Measurements from ENCODE around the gene TNFAIP8L1.

TNFAIP8L1 gene

DNA sequence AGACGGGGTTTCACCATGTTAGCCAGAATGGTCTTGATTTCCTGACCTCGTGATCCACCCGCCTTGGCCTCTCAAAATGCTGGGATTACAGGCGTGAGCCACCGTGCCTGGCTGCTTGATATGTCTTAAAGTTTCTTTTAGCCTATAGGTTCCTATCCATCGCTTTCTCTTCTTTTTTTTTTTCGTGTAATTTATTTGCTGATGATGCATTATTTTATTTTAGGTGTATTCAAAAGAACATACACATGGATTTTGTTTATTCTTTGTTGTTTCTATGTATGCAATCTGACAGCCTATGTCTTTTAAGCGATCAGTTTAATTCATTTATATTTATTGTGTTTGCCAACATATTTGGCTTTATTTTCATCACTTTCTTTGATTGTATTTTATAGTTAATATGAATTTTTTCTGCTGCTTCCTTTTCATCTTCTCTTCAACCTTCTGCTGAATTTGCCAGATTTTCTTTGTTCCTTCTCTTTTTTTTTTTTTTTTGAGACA, 26.0 kb upstream of the TNFAIP8L1 start:
- DNase-seq: no peak

DNA sequence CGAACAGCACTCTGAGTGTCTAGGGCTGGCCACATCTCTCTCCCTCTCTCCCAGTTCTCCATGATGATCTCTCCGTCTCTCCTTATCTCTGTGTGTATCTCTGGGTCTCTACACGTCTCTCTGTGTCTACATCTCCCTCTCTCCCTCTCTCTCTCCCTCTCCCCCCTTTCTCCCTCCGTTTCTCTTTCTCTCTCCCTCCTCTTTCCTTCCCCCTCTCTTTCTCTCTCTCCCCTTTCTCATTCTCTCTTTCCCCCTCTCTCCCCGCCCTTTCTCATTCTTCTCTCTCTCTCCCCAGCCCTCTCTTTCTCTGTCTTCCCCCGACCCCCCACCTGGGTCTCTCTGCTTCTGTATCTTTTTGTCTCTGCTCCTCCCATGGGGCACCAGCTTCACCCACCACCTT, 21.3 kb upstream of the TNFAIP8L1 start:
- DNase-seq: no peak

DNA sequence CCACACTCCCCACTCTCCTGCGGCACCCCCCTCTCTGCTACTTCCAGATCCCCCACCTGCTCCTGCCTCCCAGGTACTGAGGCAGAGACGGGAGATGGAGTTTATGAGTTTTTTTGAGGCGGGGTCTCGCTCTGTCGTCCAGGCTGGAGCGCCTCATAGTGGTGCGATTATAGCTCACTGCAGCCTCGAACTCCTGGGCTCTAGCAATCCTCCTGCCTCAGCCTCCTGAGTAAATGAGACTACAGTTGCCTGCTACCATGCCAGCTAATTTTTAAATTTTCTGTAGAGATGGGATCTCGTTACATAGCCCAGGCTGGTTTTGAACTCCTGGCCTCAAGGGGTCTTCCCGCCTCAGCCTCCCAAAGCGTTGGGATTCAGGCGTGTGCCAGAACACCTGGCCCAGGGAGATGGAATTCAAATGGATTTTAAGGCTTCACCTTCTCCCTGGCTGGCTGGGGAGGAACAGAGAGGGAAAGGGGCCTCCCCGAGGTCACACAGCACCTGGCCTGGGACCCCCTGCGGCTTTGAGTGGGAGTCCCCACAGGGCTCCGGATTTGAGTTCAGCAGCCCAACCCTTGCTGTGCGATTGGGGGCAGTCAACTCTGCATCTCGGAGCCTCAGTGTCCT, 19.5 kb upstream of the TNFAIP8L1 start:
- no peak for DNase-seq

DNA sequence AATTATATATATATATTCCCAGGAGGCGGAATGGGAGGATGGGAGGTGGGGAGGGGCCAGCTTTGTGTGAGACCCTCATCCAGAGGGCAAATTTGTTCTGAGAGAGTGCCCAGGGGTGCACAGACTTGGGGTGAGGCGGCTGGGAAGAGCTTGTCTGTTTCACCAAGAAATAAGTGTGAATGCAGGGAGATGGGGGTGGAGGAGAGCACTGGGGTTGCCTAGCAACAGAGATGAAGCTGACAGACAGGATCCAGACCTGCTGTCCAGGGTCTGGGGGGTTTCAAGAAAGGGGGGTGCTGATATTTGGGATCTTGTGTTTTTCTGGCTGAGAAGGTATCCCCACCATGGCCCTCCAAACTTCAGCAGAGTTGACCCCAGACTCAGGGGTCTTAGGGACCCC, 18.6 kb upstream of the TNFAIP8L1 start:
- DNase-seq: no peak

DNA sequence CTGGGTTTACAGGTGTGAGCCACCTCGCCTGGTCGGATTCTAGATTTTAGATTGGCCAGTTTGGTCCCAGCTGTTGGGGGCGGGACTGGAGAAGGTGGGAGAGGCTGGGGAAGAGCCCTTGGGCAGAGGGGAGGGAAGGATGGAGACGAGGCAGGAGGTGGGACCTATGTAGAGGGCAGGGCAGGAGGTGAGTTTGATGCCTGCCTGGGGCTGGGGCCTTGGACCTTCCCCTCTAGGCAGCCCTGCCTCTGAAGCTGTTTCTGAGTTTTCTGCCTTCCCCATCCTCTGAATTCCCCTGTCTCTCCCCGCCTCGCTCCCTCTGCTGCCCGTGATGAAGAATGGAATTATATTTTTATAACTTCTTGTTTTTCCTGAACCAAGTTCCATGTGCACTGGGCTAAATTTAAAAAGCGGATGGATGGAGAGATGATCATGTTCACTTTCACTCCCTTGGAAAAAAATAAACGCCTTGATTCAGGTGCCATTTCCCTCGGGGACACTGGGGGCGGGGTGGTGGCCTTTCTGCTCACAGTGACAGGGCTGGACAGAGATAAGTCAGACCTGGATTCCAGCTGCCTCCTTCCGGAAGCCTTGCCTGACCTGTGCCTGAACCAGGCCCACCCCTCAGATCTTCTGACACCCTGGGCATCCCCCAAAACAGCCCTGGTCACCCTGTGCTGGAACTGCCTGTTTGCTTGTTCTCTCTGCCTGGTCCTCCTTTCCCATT, 16.5 kb upstream of the TNFAIP8L1 start:
- no peak for DNase-seq

DNA sequence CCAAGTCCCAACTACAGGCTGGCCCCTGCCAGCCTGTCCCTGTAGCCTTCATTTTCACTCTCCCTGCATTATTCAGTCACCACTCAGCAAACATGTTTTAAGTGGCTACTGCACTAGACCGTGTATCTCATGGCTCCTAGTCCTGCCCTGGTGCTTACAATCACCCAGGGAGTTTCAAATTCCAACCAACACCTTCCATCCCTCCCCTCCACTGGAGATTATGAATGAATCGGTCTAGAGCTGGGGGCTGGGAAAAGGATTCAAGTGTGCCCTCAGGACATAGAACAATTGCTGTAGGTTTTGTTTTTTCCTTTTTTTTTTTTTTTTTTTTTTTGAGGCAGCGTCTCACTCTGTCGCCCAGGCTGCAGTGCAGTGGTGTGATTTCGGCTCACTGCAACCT, 15.0 kb upstream of the TNFAIP8L1 start:
- no peak for DNase-seq

DNA sequence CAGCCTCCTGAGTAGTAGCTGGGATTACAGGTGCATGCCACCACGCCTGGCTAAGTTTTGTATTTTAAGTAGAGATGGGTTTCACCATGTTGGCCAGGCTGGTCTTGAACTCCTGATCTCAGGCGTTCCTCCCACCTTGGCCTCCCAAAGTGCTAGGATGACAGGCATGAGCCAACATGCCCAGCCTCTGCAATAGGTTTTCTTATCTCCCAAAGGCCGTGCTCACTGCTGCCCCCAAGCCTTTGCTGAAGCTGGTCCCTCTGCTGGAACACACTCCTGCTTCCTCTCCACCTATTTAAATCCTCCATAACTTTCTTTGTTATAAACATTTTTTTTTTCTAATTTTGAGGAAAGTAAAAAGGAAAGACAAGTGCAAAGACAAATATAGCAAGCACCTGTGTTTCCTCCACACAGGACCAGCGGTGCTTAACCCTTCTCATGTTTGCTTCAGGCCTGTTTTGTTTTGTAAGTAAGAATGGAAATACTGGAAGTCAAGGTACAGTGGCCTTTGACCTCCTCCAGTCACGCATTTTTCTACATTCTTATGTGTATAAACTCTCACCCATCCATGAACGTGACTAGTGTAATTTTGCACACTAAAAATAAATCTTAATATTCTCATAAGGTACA, 14.5 kb upstream of the TNFAIP8L1 start:
- DNase-seq: no peak

DNA sequence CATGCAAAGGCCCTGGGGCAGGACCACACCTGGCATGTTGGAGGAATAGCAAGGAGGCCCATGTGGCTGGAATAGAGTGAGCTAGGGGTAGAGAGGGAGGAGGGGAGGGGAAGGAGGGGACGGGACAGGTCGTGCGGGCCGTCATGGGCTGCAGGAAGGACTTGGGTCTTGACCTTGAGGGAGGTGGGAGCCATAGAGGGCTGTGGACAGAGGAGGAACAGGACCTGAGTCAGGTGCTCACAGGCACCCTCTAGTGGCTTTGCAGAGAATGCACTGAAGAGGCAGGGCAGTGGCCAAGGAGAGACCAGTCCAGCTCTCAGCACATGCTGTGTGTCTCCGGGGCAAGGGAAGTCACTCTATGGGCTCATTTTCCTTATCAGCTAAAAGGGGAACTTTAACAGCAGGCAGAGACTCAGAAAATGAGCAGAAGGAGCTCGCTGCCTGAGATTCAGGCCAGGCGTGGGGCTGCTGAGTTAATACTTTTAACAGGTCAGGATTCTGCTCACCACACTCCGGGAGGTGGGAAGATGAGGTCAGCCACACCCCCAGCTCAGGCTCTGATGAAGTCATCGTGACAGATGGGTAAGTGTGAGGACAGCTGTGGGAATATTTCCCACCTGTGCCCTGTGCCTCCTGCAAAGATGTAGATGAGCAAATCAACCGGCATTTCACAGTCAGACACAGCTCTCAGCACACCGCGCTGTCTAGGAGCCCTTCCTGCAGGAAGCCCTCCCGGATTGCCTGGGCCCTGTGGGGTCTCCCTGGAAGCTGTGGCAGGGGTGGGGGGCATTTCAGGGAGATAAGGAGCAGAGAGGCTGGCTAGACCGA, 6.0 kb upstream of the TNFAIP8L1 start:
- peak; percentile 34 for DNase-seq

DNA sequence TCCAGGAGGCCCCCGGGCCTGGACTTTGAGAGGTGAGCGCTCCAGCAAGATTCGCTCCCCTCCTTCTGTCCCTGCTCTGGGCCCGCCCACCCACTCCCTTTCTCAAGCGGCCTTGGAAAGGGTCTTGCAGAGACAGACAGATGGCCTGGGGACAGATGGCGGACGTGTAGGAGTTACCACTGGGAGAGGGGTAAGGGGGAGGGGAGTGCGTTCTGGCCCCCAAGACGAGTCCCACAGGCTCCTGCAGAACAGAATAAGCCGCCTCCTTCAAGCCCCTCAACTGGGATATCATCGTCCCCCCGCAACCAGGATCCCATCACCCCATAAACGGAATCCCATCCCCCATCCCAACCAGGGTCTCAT, 3.6 kb upstream of the TNFAIP8L1 start:
- DNase-seq: no peak

DNA sequence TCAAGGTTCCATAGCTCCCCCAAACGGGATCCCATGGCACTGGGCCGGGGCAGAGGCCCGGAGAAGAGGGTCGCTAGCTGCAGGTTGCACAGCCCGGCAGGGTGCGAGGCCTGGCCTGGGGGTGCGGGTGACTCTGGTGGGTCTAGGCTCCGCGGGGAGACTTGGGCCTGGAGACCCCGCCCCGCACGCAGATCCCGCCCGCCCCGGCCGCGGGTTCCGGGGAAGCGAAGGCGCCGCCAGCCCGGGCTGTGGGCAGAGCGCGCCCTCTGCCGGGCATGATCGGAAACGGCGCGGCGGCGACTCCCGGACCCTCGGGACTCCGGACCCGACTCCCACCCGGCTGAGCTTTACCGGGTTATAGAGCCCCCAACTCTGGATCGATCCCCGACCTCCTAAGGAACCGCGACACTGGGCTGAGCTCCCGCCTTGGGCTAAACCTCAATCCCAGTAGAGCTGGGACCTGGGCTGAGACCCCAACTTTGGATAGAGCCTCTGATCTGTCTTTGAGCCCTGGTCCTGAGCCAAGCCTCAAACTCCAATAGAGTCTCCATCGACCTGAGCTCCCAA, 3.1 kb upstream of the TNFAIP8L1 start:
- DNase-seq: peak; percentile 72

DNA sequence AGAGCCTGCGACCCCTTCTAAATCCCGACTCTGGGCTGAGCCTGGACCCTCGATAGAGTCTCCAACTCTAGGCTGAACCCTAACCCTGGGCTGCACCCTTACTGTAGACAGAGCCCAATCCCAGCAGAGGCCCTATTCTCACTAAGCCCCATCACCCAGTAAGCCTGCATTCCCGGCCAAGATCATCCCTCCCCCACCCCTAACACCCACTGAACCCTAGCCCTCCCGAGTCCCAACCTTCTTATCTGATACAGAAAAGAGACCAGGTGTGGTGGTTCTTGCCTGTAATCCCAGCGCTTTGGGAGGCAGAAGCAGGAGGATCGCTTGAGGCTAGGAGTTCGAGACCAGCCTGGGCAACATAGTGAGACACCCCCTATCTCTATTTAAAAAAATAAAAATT, 2.6 kb upstream of the TNFAIP8L1 start:
- no peak for DNase-seq

DNA sequence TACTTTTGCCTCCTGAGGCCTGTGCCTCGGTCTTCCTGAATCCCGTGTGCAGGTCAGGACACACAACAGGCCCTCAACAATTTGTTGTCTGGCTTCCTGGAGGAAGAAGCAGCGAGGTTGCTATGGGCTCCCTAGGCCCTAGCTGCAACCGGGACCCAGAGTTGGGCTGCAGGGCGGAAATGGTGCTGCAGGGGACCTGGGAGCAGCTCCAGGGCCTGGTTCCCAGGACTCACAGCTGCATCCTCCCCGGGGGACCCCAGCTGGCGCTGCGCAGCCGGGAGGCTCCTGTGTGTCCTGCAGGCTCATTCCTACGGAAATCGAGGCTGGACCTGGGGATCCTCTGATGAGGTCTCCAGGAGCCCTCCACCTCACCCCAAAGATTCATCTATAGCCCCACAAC, 999 bp upstream of the TNFAIP8L1 start:
- DNase-seq: no peak

DNA sequence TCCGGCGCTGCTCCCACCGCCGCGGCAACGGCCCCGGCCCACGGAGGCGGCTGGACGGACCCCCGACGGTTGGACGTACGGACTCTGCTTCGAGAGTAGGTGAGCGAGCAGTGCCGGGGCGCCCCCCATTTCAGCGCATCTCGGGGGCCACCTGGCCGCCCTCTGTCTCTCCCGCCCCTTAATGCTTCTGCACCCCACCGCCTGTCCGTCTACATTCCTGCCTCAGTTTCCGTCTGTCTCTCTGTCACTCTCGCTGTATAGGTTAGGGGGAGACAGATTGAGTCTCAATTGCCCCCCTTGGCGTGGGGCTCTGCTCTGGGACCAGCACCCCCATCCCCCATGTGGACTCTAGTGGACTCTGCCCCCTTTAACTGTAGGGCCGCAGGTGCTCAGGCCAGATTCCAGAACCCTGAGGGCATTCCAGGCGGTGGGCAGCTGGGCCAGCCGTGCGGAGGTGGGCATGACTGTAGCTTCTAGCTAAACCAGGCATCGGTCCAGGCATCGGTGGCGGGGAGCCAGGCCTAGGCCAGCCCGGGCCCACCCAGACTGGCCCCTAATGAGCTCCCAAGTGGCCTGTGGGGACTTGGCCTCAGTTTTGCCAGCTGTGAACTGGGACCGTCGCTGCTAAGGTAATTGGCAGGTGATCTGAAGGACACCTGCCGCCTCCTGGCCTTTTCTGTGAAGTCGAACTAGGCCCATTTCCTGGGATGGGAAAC, 373 bp downstream of the TNFAIP8L1 start:
- DNase-seq: no peak

DNA sequence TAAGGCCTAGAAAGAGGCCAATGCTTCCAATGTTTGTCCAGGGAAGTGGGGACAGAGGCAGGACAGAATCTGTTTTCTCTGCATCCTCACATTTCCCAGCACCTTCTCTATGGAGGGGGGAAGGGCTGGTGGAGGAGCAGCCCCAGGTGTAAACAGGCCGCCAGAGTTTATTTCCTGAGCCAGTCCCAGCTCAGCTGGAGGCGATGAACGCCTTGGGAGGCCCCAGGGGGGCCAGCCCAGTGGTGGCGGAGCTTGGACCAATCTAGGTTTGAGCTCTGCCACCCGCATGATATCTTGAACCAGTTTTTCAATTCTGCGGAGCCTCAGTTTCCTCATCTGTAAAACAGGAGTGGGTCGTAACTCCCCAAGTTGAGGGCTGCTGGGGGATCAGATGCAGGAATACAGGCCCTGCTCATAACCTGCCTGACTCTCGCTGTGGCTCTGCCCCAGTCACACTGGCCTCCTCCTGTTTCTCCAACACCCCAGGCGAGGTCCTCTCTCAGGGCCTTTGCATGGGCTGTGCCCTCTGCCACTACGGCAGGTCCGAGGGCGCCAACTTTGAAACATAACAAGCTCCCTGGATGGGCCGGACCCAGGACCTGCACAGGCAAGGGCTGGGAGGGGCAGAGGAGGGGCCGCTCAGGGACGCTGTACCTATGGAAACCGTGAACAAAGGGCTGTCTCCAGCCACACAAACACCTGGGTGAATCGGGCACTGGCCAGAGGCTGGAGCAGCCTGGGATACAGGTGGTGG, 1.1 kb downstream of the TNFAIP8L1 start:
- no peak for DNase-seq

DNA sequence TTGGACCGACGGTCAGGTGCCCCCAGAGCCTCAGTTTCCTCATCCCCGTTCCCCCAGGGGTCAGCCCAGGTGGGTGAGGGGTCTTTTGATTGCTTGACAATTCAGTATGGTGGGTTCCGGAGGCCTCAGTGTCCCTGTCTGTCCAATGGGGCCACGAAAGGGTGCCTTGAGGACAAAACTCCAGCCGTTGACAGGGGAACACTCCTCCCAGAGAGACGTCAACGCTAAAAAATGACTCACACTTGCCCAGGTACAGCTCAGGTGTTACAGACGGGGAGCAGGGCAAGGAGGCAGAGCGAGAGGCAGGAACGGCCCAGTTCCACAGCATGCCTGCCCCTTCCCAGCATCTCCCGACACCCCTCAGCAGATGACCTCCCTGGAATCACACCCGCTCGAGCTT, 1.8 kb downstream of the TNFAIP8L1 start:
- DNase-seq: no peak

DNA sequence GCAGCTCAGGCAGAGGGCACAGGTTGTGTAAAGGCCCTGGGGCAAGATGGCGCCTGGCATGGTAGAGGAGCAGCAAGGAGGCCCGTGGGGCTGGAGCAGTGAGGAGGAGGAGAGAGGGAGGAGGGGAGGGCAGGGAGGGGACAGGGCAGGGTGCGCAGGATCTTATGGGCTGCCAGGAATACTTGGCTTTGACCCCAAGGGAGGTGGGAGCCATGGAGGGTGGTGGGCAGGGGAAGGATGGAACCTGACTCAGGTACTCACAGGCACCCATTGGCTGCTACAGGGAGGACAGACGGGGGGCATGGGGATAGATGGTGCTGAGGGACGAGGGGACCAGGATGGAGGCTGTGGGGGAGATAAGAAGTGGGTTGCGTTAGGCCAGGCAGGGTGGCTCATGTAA, 3.3 kb downstream of the TNFAIP8L1 start:
- no peak for DNase-seq

DNA sequence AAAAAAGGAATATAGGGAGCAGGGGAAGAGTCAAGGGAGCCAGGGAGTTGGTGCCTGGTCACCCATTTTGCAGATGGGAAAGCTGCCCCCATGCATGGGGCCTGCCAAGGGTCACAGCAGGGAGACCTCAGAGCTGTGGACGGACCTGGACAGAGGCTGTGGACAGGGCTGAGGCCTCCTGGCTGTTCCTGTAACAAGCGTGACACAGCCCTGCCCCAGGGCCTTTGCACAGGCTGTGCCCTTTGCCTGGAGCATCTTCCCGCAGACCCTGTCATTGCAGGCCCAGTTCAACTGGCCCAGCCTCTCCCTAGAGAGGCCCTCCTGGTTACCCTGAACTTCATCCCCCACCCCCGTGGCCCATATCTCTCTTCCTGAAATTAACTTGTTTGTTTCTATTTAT, 6.4 kb downstream of the TNFAIP8L1 start:
- DNase-seq: no peak

DNA sequence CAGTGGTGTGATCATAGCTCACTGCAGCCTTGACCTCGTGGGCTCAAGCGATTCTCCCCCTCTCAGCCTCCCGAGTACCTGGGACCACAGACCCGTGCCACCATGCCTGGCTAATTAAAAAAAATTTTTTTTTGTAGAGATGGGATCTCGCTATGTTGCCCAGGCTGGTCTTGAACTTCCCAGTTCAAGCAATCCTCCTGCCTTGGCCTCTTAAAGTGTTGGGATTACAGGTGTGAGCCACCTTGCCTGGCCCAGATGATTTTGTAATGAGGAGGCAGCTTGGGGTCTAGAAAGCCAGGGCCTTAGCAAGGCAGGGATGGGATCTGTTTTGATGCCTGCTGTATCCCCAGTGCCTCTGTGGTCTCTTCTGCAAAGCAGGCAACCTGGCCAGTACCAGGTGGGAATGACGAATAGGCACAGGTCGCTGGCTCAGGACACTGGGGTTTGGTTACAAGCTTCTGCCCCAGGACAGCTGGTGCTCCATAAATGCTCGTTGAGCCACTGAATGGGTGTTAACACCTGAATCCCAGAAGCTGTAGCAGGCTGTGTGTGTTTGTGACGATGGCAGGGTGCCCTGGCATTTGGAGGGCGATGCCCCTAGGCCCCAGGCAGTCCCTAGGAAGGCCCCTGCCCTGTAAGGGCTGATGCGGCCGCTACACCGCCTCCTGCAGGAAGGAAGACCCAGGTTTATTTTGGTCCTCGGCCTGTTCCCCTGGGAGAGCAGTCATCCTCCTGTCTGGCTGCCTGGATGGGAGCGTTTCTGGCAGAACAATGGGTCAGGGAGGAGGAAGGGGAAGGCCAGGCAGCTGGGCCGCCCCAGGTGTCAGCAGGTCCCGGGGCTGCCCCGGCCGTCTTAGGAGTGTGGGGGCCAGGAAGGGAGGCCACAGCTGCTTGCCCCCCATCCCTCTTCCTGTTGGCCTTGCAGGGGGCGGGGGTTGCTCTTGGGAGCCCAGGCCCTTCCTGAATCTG, 8.6 kb downstream of the TNFAIP8L1 start:
- DNase-seq: no peak

DNA sequence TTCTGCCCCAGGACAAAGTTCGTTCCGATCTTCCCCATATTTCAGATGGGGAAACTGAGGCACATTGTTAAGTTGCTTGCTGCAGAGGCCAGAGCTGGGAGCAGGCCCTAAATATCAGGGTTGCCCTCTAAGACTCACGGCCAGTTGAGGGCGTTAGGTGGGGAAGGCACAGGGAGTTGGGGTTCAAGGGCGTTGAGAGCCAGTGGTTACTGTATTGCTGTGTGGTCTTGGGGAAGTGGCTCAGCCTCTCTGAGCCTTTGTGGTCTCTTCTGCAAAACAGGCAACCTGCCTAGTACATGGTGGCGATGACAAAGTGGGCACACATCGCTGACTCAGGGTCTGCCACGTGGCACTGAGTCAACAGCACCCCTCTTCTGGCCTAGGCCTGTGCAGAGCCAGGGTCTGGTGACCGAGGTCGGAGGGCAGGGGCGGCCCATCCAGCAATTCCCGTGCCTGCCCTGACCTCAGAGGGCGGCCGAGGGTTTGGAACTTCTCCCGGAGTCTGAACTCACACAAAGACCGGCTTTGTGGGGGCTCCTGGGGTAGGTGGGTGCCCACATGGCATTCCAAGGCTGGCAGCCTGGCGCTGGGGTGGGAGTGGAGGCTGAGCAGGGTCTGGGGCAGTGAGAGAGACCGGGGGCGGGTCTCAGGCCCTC, 10.2 kb downstream of the TNFAIP8L1 start:
- DNase-seq: no peak

DNA sequence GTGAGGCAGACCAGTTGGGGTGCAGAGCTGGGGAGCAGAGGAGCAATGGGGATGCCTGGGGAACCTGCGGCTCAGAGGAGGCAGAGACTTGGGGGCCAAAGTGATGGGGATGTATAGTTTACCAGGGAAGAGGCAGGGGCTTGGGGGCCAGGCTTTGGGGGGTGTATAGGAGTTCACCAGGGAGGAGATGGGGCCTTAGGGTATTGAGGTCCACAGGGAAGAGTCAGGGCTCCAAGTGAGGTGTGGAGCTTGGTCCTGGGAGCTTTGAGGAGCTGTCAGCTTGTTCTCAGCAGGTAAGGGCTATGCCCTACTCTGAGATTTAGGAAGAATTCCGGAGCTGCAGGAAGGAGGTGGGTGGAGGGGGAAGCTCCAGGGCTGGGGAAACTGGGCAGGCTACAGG, 10.8 kb downstream of the TNFAIP8L1 start:
- no peak for DNase-seq

Data from activated gamma-delta T cell treated with Interleukin-2 at 50 U/mL for 16 hours (primary cell).